ENCODE data around the gene TOB2.
A peak's percentile ranks its signal among the peaks of the same experiment; 100 is the strongest.
"Not testable (repeated sequence)": the region's sequence is repeated elsewhere in the genome, so short reads cannot be mapped to it uniquely, and the experiment has no call there.

TOB2 gene

GRCh38 chr22:41445129-41446056 lies 1.2 kb downstream of the TOB2 start:
- peak; percentile 14 for DNase-seq (ENCODE audit: low read depth)
- peak overlapping the region; percentile 99 for H3K4me3 ChIP-seq (replicated peaks; ENCODE audit: low read depth, low read length)
- TF ChIP-seq CTCF (IDR thresholded peaks at IDR 0.05; ENCODE audit: low read length, missing control alignments): no peak

GRCh38 chr22:41444360-41445128 lies 2.1 kb downstream of the TOB2 start:
- DNase-seq (ENCODE audit: low read depth): peak; percentile 98
- no peak for TF ChIP-seq CTCF (IDR thresholded peaks at IDR 0.05; ENCODE audit: low read length, missing control alignments)
- H3K4me3 ChIP-seq (replicated peaks; ENCODE audit: low read depth, low read length): peak overlapping the region; percentile 99

- TF ChIP-seq CTCF (IDR thresholded peaks at IDR 0.05; ENCODE audit: low read length, missing control alignments): no peak
- no peak for DNase-seq (ENCODE audit: low read depth)
- H3K4me3 ChIP-seq (replicated peaks; ENCODE audit: low read depth, low read length): no peak overlapping the region
Observed at GRCh38 chr22:41442240-41442792, 4.3 kb downstream of the TOB2 start.

- DNase-seq (ENCODE audit: low read depth); H3K4me3 ChIP-seq (replicated peaks; ENCODE audit: low read depth, low read length): not testable (repeated sequence)
Observed at GRCh38 chr22:41440511-41440910, 6.1 kb downstream of the TOB2 start.

GRCh38 chr22:41437198-41437597 lies 9.4 kb downstream of the TOB2 start:
- no peak for DNase-seq (ENCODE audit: low read depth)
- TF ChIP-seq CTCF (IDR thresholded peaks at IDR 0.05; ENCODE audit: low read length, missing control alignments): no peak
- no peak overlapping the region for H3K4me3 ChIP-seq (replicated peaks; ENCODE audit: low read depth, low read length)

- H3K4me3 ChIP-seq (replicated peaks; ENCODE audit: low read depth, low read length): no peak overlapping the region
- no peak for TF ChIP-seq CTCF (IDR thresholded peaks at IDR 0.05; ENCODE audit: low read length, missing control alignments)
- no peak for DNase-seq (ENCODE audit: low read depth)
Observed at GRCh38 chr22:41436322-41437113, 10.1 kb downstream of the TOB2 start.

Measured in fibroblast of pulmonary artery (primary cell).